ENCODE results near the gene OPHN1. TPM values are rescaled to one million over a fixed set of nuclear protein-coding genes. Genes with fewer than 3 reads are reported as not detected.
A peak's percentile ranks its signal among the peaks of the same experiment; 100 is the strongest.

OPHN1 gene
- total and polyA plus RNA-seq, 8 donors: 0.61 to 3.5 (median 2.2) TPM

DNA sequence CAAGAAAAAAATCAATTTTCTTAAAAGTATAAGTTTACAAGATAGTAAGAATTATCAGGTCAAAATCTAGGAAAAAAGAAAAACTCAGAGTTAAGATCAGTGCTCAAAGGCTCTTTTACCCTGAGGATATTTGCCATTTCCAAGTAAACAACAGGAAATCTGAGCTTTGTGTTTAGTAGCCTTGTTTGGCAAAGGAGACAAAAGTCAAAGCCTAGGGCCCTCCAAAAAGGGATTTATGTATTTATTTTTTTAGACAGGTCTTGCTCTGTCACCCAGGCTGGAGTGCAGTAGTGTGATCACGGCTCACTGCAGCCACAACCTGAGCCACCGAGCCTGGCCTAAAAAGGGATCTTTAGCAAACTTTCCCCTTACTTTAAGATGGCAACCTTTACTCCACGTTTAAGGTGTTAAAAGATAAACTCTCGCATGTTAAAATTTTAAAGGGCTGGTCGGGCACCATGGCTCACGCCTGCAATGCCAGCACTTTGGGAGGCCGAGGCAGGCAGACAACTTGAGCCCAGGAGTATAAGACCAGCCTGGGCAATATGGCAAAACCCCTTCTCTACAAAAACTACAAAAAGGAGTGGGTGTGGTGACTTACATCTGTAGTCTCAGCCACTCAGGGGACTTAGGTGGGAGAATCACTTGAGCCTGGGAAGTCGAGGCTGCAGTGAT lies 21.3 kb upstream of the OPHN1 start:
- Histone ChIP-seq H3K4me3 (no peak overlapping the region), H3K4me1 (no peaks in the 10 kb centered on the region), H3K27ac (no peak overlapping the region), H3K27me3 (peaks cover 0 to 10% (median 0%) of the 10 kb centered on the region in 4 donors), H3K36me3 (no peaks in the 10 kb centered on the region), H3K9me3 (no peaks in the 10 kb centered on the region)
- WGBS, 2 donors: 71 to 85% methylated on average over 8 of the region's 8 CpGs
- FAIRE-seq (no peak), DNase-seq (no peak), ATAC-seq (no peak)
- TF ChIP-seq, protein P1, sequence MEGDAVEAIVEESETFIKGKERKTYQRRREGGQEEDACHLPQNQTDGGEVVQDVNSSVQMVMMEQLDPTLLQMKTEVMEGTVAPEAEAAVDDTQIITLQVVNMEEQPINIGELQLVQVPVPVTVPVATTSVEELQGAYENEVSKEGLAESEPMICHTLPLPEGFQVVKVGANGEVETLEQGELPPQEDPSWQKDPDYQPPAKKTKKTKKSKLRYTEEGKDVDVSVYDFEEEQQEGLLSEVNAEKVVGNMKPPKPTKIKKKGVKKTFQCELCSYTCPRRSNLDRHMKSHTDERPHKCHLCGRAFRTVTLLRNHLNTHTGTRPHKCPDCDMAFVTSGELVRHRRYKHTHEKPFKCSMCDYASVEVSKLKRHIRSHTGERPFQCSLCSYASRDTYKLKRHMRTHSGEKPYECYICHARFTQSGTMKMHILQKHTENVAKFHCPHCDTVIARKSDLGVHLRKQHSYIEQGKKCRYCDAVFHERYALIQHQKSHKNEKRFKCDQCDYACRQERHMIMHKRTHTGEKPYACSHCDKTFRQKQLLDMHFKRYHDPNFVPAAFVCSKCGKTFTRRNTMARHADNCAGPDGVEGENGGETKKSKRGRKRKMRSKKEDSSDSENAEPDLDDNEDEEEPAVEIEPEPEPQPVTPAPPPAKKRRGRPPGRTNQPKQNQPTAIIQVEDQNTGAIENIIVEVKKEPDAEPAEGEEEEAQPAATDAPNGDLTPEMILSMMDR (IDR thresholded peaks at IDR 0.05): no peak
- intact Hi-C loops (cut with DNase I): no loop called here

GRCh38 chrX:68451720-68452119 lies 18.4 kb upstream of the OPHN1 start:
- no peaks in the 10 kb centered on the region for H3K36me3 ChIP-seq
- 43 to 60% methylated on average over 8 of the region's 8 CpGs for WGBS, 2 donors
- intact Hi-C loops (cut with DNase I): no loop called here
- no peaks in the 10 kb centered on the region for H3K4me1 ChIP-seq
- TF ChIP-seq, protein P1 (IDR thresholded peaks at IDR 0.05): no peak
- no peak overlapping the region for H3K27ac ChIP-seq
- no peaks in the 10 kb centered on the region for H3K9me3 ChIP-seq
- no peak overlapping the region for H3K4me3 ChIP-seq
- H3K27me3 ChIP-seq: peaks cover 0 to 17% (median 0%) of the 10 kb centered on the region in 4 donors
- DNase-seq (no peak), ATAC-seq (no peak), FAIRE-seq (no peak)

GRCh38 chrX:68443155-68443868 lies 10.0 kb upstream of the OPHN1 start:
- no peak for ATAC-seq
- no peak overlapping the region for H3K4me3 ChIP-seq
- no peak for FAIRE-seq
- peaks cover 0 to 4% (median 0%) of the 10 kb centered on the region in 4 donors for H3K27me3 ChIP-seq
- intact Hi-C loops (cut with DNase I): no loop called here
- no peaks in the 10 kb centered on the region for H3K9me3 ChIP-seq
- H3K4me1 ChIP-seq: peaks cover 0 to 6% (median 0%) of the 10 kb centered on the region in 3 donors
- WGBS, 2 donors: 59 to 62% methylated on average over 6 of the region's 6 CpGs
- no peaks in the 10 kb centered on the region for H3K36me3 ChIP-seq
- DNase-seq: no peak
- TF ChIP-seq, protein P1 (IDR thresholded peaks at IDR 0.05): no peak
- H3K27ac ChIP-seq: no peak overlapping the region

DNA sequence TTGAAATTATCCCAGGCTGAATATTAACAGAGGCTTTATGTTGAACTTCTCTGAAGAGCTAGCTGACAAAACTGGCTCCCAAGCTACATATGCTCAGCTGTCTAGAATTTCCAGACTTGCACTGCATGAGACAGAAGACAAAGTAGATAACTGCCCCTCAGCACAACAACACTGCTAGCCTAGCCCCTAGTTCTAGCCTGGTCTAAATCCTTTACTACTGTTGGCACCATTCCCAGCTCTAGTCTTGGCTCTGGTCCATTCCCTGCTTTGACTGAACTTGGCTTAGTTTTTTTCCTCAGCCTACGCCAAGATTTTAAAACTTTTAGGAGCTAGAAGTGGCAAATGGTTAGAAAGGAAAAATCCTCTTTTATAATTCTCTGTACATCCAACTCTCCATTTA lies 7.6 kb upstream of the OPHN1 start:
- FAIRE-seq (peak; percentile 87), DNase-seq (peak in 5 of 6 donors; percentile 50 to 76 (median 64)), ATAC-seq (peak; percentile 50 to 72 (median 64))
- peaks cover 0 to 6% (median 0%) of the 10 kb centered on the region in 3 donors for H3K4me1 ChIP-seq
- no peaks in the 10 kb centered on the region for H3K27me3 ChIP-seq
- intact Hi-C loops (cut with DNase I): no loop called here
- TF ChIP-seq, protein P1 (IDR thresholded peaks at IDR 0.05): no peak
- no peak overlapping the region for H3K4me3 ChIP-seq
- 9 to 10% methylated on average over 1 of the region's 1 CpG for whole genome bisulfite sequencing, 2 donors
- no peaks in the 10 kb centered on the region for H3K9me3 ChIP-seq
- H3K36me3 ChIP-seq: no peaks in the 10 kb centered on the region
- H3K27ac ChIP-seq: no peak overlapping the region

DNA sequence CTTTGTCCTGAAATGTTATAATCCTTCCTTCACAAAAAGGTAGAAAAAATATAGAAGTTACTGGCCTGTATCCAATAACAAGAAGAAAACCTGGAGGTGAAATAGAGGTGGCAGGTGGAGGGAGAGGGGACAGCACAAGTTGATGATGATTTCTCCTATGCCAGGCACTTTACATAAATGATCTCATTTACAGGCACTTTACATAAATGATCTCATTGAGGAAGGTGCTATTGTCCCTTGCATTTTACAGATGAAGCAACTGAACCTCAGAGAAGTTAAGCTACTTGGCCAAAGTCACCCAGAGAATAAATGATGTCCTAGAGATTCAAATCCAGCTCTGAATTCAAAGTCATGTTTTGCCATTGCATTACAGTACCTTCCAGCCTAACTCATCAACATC lies 7.1 kb upstream of the OPHN1 start:
- peaks cover 0 to 6% (median 0%) of the 10 kb centered on the region in 3 donors for H3K4me1 ChIP-seq
- DNase-seq (no peak), ATAC-seq (no peak), FAIRE-seq (no peak)
- H3K36me3 ChIP-seq: no peaks in the 10 kb centered on the region
- H3K27me3 ChIP-seq: no peaks in the 10 kb centered on the region
- intact Hi-C loops (cut with DNase I): no loop called here
- no peak overlapping the region for H3K4me3 ChIP-seq
- no peaks in the 10 kb centered on the region for H3K9me3 ChIP-seq
- TF ChIP-seq, protein P1 (IDR thresholded peaks at IDR 0.05): no peak
- H3K27ac ChIP-seq: no peak overlapping the region
